GM12865 (cell line): ENCODE results near the gene CLPX.
"Not testable (repeated sequence)": the region's sequence is repeated elsewhere in the genome, so short reads cannot be mapped to it uniquely, and the experiment has no call there.

Source experiments
- DNase-seq: peaks from one replicate; pipeline ENCODE4 v3.0.0; 2010; ENCODE audit warnings: low read depth
- H3K4me3 ChIP-seq: 2 replicates; pipeline ENCODE4 v1.5.1; 2011; ENCODE audit warnings: mild to moderate bottlenecking, low read depth, low read length, control low read depth
- TF ChIP-seq, protein P1 (sequence below): IDR thresholded peaks from 2 replicates; pipeline ENCODE4 v1.5.1; 2011; ENCODE audit warnings: low read length, control low read depth, low read depth, inconsistent platforms; ENCODE audit not compliant: insufficient read depth; ENCODE audit errors: missing control alignments

CLPX gene

DNA sequence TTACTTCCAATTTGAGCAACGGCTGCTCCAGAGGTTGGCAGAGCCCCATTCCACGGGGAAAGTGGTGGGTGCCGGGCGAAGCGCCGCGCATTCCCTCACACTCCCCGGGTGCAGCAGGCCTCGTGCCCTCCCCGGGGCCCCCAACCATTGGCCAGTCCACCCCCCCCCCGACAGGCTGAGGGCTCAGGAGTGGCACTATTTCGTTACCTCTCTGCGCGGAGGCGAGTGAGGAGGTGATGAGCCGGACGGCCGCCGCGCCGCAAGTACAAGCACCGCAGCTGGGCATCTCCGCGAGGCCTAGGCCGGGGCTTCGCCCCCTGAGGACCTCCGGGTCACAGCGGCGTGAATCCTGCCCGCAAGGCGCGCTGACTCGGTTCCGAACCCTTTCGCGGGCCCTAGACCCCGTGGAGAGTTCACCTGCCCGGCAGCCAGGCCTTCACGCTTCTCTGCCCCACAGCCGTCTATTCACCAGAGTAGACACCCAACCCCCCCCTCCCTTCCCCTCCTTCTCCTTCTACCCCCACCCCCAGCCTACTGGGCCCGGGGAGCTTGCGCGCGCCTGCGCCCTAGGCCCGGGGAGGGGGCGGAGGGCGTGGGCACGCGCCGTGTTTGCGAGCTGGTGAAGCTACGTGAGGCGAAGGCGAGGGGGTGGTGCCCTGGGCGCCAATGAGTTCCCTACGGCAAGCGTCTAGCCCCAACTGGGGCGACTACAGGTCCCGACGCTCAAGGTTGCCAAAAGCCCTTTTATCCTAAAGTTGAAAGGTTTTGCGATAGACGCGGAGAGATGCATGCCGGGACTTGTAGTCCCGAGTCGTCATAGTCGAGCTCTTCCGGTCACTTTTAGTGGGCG lies at the start of gene CLPX:
Gene CLPX (minus strand): TSS at position 475 of the 850 bp plus-strand sequence. CDS start 189 bp downstream, at position 286.
- TF ChIP-seq, protein P1, sequence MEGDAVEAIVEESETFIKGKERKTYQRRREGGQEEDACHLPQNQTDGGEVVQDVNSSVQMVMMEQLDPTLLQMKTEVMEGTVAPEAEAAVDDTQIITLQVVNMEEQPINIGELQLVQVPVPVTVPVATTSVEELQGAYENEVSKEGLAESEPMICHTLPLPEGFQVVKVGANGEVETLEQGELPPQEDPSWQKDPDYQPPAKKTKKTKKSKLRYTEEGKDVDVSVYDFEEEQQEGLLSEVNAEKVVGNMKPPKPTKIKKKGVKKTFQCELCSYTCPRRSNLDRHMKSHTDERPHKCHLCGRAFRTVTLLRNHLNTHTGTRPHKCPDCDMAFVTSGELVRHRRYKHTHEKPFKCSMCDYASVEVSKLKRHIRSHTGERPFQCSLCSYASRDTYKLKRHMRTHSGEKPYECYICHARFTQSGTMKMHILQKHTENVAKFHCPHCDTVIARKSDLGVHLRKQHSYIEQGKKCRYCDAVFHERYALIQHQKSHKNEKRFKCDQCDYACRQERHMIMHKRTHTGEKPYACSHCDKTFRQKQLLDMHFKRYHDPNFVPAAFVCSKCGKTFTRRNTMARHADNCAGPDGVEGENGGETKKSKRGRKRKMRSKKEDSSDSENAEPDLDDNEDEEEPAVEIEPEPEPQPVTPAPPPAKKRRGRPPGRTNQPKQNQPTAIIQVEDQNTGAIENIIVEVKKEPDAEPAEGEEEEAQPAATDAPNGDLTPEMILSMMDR = no peak
- DNase-seq = peak; percentile 97
- H3K4me3 ChIP-seq = peak within 1 kb of the TSS; percentile 91

DNA sequence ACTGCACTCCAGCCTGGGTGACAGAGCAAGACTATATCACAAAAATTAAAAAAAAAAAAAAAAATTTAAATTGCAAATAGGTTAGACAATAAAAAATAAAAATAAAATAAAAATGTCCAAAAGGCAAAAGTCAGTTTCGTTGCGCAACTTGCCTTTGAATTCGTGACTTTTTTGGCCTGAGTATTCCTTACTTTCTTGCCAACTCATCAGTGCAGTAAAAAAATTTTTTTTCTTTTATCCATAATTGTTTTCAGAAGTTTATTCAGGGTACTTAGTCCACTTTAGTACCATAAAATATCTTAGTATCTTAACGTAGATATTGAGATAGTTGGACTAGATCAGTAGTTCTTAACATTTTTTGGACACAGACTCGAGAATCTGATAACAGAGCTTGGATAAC lies 48.6 kb upstream of the CLPX start:
- DNase-seq = no peak
- H3K4me3 ChIP-seq = no peak overlapping the region
- TF ChIP-seq, protein P1 = no peak

DNA sequence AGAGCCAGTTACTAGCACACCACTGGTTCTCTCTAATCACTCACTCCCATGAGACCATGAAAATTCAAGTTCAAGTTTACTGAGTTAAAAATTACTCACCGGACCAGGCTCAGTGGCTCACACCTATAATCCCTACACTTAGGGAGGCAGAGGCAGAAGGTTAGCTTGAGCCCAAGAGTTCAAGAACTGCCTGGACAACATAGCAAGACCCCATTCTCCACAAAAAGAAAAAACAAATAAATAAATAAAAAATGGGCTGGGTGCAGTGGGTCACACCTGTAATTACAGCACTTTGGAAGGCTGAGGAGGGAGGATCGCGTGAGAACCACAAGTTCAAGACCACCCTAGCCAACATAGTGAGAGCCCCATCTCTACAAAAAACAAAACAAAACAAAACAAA lies 47.4 kb upstream of the CLPX start:
- no peak for DNase-seq
- TF ChIP-seq, protein P1 = no peak
- H3K4me3 ChIP-seq = no peak overlapping the region

DNA sequence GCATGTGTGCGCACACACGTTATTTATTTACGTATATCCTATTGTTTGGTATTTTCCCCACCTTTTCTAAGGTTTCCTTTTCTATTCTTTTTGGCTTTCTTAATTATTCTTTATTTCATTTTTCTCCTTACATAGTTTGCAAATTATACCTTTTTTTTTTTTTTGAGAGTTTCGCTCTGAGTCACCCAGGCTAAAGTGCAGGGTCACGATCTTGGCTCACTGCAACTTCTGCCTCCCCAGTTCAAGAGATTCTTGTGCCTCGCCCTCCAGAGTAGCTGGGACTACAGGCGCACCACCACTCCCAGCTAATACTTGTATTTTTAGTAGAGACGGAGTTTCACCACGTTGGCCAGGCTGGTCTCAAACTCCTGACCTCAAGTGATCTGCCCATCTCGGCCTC lies 46.2 kb upstream of the CLPX start:
- DNase-seq = no peak
- TF ChIP-seq, protein P1 = no peak
- H3K4me3 ChIP-seq = no peak overlapping the region

- not testable (repeated sequence) for H3K4me3 ChIP-seq, DNase-seq
Observed at GRCh38 chr15:65226901-65227300, 41.8 kb upstream of the CLPX start.

GRCh38 chr15:65226221-65226620 lies 41.1 kb upstream of the CLPX start:
- TF ChIP-seq, protein P1 = no peak
- H3K4me3 ChIP-seq = no peak overlapping the region
- DNase-seq = no peak

DNA sequence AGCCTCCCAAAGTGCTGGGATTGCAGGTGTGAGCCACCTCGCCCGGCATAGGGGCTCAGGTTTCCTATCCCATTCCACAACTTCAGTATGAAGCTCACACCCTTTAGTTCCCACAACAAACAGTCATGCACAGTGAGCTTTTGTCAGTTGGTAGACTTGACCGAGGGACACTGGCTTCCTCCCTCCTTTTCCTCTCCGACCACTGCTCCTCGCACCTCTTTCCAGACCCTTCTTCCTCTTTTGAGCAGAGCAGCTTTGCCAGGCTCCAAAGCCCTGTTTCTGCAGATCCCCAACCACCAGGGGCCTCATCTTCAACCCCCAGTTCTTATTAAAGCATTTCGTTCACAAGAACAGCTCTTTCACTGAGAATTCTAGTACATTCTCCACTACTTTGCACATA lies 38.9 kb upstream of the CLPX start:
- TF ChIP-seq, protein P1 = no peak
- no peak overlapping the region for H3K4me3 ChIP-seq
- DNase-seq = no peak
